G401.6 (cell line): Measurements from ENCODE around the gene PLCH1.

ENCODE experiments used
- FAIRE-seq: peaks from 2 replicates; lab custom pipeline; 2012; peaks lifted over from hg19 to GRCh38; lab: Jason Lieb, UNC

PLCH1 gene

DNA sequence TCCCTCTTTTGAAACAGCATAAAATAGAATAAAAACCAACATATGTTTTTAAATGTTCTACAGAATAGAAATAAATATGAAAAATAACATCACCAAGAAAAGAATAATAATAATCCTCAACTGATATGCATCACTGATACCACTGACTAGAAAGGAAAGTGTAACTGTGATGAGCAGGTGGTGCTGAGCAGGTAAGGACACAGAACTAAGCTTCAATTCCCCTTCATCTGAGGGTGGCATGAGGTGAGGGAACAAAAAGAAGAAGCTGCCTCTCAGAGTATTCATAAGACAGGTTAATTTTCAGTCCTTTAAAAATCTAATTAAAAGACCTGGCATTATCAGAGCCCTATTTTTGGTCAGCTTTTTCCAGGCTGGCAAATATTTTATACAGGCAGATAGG, 216.3 kb downstream of the PLCH1 start:
- no peak for FAIRE-seq

DNA sequence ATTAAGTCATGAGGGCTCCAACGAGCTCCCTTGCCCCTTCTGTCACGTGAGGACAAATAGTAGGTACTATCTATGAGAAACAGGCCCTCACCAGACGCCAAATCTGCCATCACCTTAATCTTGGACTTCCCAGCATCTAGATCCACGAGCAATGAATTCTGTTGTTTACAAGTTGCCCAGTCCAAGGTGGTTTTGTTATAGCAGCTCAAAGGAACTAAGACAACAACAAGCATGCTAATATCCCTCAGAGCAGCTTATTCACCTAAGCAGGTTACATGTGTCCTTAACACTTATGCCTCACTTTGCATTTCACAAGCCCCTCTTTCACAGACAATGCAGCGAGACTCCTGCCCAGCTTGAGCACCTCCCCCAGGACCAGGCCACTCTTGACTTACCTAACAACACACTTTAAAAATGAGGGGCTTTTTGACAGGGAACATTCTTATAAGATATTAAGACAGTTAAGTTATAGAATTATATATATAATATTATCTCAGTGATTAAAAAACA, 219.5 kb downstream of the PLCH1 start:
- no peak for FAIRE-seq

GRCh38 chr3:155520463-155520862, 224.4 kb downstream of the PLCH1 start:
- FAIRE-seq = no peak

DNA sequence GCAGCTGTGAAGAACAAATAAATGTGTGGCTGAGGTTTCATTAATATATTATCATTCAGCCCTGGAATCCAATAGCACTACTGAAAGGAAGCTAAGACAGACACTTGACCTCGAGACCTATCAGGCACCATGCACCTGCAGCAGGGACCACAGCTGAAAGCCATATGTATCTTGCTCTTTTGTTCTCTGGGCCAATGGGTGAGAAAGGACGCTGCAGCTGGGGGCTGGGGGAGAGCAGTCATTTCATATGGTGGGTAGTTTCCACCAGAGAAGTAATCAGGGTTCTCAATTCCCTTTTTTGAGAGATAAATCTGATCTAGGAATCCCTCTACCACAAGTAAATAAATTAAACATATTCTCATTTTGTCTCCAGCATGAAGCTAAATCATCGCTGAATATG, 225.8 kb downstream of the PLCH1 start:
- no peak for FAIRE-seq

- no peak for FAIRE-seq
Observed at GRCh38 chr3:155517903-155518302, 227.0 kb downstream of the PLCH1 start.

GRCh38 chr3:155516439-155516838, 228.4 kb downstream of the PLCH1 start:
- no peak for FAIRE-seq

- FAIRE-seq = no peak
Observed at GRCh38 chr3:155512867-155513261, 232.0 kb downstream of the PLCH1 start.

- no peak for FAIRE-seq
Observed at GRCh38 chr3:155512175-155512866, 232.6 kb downstream of the PLCH1 start.

GRCh38 chr3:155504682-155505081, 240.2 kb downstream of the PLCH1 start:
- no peak for FAIRE-seq

GRCh38 chr3:155502630-155503029, 242.2 kb downstream of the PLCH1 start:
- FAIRE-seq = no peak

GRCh38 chr3:155500194-155500818, 244.6 kb downstream of the PLCH1 start:
- FAIRE-seq = no peak

DNA sequence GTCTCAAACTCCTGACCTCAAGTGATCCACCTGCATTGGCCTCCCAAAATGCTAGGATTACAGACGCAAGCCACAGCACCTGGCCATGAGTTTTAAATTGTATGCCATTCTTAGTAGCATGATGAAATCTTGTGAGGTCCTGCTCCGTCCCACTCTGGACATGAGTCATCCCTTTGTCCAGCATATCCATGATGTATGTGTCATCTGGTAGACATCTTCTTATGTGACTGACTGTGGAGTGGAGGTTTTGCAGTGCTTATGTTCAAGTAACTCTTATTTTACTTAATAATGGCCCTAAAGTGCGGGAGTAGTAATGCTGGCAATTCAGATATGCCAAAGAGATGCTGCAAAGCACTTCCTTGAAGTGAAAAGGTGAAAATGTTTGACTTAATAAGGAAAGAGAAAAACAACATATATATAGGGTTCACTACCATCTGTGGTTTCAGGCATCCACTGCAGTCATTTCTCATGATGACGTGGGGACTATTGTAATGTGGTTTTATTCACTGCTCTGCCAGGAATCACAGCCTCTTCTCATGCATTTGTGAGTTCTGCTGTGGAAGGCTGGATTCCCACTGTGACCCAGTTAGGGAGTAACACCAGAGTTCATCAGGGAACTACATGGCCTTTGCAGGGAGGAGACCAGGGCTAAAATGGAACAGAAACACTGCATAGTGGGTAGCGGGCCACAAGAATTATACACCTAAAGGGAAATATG, 246.8 kb downstream of the PLCH1 start:
- no peak for FAIRE-seq

- no peak for FAIRE-seq
Observed at GRCh38 chr3:155496206-155496605, 248.7 kb downstream of the PLCH1 start.

DNA sequence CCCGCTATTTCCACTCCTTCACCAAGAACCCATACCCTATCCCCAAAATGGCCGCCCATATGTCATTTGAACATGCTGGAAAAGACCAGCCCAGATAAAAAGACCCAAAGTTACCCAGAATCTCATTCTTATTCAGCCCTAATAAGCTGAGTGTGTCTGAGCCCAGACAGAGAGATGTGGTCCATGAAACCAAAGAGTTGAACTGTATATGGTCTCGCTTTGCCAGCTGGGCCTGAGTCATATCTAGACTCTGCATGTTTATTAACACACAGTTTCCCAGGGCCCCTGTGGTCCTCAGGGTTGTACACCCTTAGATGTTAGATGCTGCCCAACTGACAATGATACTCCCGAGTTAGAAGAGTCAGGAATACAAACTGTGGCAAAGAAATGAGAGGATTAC, 249.5 kb downstream of the PLCH1 start:
- no peak for FAIRE-seq

DNA sequence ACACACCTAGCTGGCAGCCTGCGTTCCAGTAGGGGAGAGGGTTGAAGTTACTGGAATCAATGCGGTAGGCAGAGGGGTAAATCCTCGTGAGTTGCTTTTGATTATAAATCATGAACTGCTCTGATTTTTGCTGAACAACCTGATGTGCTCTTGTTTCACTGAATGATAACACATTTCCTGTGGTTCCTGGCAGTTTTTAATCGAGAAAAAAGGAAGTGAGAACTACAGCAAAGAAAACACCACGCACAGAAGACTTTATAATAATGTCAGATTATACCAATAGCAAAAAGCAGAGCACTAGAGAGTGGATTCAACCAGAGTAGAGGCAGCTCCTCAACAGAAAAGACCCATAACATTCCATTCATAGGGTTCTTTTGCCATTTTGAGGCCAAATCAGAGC, 250.5 kb downstream of the PLCH1 start:
- FAIRE-seq = no peak

- FAIRE-seq = no peak
Observed at GRCh38 chr3:155492841-155493240, 252.0 kb downstream of the PLCH1 start.

- no peak for FAIRE-seq
Observed at GRCh38 chr3:155491696-155492095, 253.2 kb downstream of the PLCH1 start.

DNA sequence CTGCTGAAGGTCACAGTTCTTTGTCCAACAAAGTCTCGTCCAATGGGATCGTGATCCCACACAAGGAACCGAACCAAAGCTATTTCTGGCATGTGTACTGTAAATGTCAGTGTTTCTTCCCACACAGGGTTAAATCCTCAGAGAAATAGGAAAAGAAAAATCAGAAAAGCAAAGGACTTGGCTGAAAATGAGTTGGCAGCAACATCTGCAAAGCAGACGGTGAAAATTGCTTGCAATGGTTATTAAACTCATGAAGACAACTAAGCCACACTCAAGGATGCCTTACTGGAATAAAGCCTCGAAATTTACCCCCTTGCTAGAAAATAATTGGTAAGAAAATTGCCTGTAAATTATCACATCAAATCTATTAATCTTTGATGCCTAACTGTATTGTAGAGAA, 256.2 kb downstream of the PLCH1 start:
- no peak for FAIRE-seq

GRCh38 chr3:155485897-155486296, 259.0 kb downstream of the PLCH1 start:
- no peak for FAIRE-seq

DNA sequence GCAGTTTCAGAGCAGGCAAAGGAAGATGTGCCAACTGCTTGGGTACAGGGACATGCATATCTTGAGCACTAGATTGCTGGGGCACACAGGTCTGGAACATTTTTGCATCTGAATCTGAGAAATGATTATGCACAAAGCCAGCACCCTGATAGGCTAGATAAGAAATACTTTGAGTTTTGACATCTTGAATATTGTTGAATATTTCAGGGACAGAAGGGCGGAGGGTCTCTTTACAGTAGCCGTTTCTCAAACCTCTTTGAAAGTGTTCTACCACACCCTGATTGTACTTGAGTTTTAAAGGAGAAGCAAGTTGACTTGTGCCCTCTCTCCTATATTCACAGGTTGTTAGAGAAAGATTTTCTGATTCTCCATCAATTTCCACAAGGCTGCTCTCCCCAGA, 263.3 kb downstream of the PLCH1 start:
- no peak for FAIRE-seq

DNA sequence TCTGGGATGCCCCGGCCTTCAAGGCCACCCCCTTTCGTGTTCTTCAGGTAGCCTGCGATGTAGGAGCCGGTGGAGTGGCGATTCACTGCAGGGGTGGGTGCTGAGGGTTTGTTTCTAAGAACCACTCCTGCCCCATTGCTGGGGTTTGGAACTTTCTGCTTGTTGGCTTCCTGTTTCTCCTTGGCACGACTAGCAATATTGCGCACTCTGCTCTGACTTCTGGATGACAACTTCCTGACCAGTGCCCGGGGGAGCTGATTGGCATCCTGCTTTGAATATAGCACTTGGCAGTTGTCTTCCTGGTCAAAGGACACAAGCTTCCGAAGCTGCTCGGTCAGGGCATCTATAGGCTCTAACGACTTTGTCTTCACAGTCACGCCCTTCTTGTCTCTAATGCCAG, 263.8 kb downstream of the PLCH1 start:
- no peak for FAIRE-seq

DNA sequence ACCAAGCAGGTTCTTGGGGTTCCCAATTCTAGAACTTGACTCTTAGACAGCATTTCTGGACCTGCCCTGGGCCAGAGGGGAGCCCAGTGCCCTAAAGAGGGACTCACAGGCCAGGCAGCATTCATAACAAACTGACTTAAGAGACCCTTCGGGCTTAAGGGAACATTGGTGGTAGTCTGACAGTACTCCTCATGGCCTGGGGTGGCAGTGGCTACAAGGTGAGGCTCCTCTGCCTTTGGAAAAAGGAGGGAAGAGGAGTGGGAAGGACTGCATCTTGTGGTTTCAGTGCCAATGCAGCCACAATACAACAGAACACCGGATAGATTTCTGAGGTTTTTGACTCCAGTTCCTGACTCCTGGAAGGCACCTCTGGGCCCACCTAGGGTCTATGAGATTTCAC, 279.2 kb downstream of the PLCH1 start:
- FAIRE-seq = no peak

- FAIRE-seq = no peak
Observed at GRCh38 chr3:155462672-155463071, 282.2 kb downstream of the PLCH1 start.
